Neural progenitor cell (in vitro differentiated cells): ENCODE measurements around the gene VANGL2.

ENCODE experiments used
- EZH2 ChIP-seq: fragments of 200-600 bp; sonication (generic); IDR thresholded peaks from 2 replicates; pipeline ENCODE4 v1.6.1; 2017; ENCODE audit warnings: antibody characterized with exemption, mild to moderate bottlenecking, moderate library complexity
- EZH2phosphoT487 ChIP-seq: fragments of 200-600 bp; sonication (generic); IDR thresholded peaks from 2 replicates; pipeline ENCODE4 v1.6.1; 2017; ENCODE audit warnings: antibody characterized with exemption
- TF ChIP-seq, protein P1 (sequence below): fragments of 200-600 bp; sonication (generic); IDR thresholded peaks from 2 replicates; pipeline ENCODE4 v1.5.1; 2017; ENCODE audit warnings: antibody characterized with exemption, mild to moderate bottlenecking

GRCh38 chr1:160399544-160400222 lies 681 bp upstream of the VANGL2 start:
- TF ChIP-seq, protein P1, sequence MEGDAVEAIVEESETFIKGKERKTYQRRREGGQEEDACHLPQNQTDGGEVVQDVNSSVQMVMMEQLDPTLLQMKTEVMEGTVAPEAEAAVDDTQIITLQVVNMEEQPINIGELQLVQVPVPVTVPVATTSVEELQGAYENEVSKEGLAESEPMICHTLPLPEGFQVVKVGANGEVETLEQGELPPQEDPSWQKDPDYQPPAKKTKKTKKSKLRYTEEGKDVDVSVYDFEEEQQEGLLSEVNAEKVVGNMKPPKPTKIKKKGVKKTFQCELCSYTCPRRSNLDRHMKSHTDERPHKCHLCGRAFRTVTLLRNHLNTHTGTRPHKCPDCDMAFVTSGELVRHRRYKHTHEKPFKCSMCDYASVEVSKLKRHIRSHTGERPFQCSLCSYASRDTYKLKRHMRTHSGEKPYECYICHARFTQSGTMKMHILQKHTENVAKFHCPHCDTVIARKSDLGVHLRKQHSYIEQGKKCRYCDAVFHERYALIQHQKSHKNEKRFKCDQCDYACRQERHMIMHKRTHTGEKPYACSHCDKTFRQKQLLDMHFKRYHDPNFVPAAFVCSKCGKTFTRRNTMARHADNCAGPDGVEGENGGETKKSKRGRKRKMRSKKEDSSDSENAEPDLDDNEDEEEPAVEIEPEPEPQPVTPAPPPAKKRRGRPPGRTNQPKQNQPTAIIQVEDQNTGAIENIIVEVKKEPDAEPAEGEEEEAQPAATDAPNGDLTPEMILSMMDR = peak; percentile 14
- TF ChIP-seq EZH2phosphoT487 (no peak), EZH2 (no peak)
